ENCODE measurements around the gene NRN1.
"Not testable (repeated sequence)": the region's sequence is repeated elsewhere in the genome, so short reads cannot be mapped to it uniquely, and the experiment has no call there.

NRN1 gene

GRCh38 chr6:6006428-6007365 is at the start of gene NRN1:
Gene NRN1 (minus strand): TSS chr6:6006925. CDS start chr6:6006749, 176 bp downstream.
- DNase-seq, result no peak

- DNase-seq, result no peak
Observed at GRCh38 chr6:6052216-6052615, 45.5 kb upstream of the NRN1 start.

GRCh38 chr6:6046716-6047115 is 40.0 kb upstream of the NRN1 start:
- DNase-seq, result no peak

GRCh38 chr6:6039946-6040509 is 33.3 kb upstream of the NRN1 start:
- DNase-seq, result no peak

GRCh38 chr6:6037179-6037578 is 30.5 kb upstream of the NRN1 start:
- no peak for DNase-seq

GRCh38 chr6:6033858-6034257 is 27.1 kb upstream of the NRN1 start:
- DNase-seq, result no peak

- no peak for DNase-seq
Observed at GRCh38 chr6:6026513-6027205, 19.9 kb upstream of the NRN1 start.

GRCh38 chr6:6025736-6026135 is 19.0 kb upstream of the NRN1 start:
- no peak for DNase-seq

GRCh38 chr6:6024220-6024619 is 17.5 kb upstream of the NRN1 start:
- no peak for DNase-seq

- not testable (repeated sequence) for DNase-seq
Observed at GRCh38 chr6:6022841-6023240, 16.1 kb upstream of the NRN1 start.

GRCh38 chr6:6008648-6009421 is 2.1 kb upstream of the NRN1 start:
- peak; percentile 53 for DNase-seq

- DNase-seq, result no peak
Observed at GRCh38 chr6:6008089-6008647, 1.4 kb upstream of the NRN1 start.

- DNase-seq, result peak; percentile 33
Observed at GRCh38 chr6:6007366-6008088, 802 bp upstream of the NRN1 start.

- no peak for DNase-seq
Observed at GRCh38 chr6:6006006-6006427, 708 bp downstream of the NRN1 start.

GRCh38 chr6:6005051-6006005 is 1.4 kb downstream of the NRN1 start:
- DNase-seq, result no peak

- no peak for DNase-seq
Observed at GRCh38 chr6:6004390-6004995, 2.2 kb downstream of the NRN1 start.

GRCh38 chr6:6003621-6004366 is 2.9 kb downstream of the NRN1 start:
- DNase-seq, result peak; percentile 53

- DNase-seq, result peak; percentile 22
Observed at GRCh38 chr6:6002848-6003620, 3.7 kb downstream of the NRN1 start.

Measured in CD4-positive, alpha-beta T cell treated with Interleukin-6 for 4 hours (primary cell).